LoVo (cell line): ENCODE results near the gene TEDDM1.

Experiments
- DNase-seq: peaks from one replicate; pipeline ENCODE4 v3.0.0-alpha.2; 2016; ENCODE audit warnings: low spot score

The TEDDM1 gene

DNA sequence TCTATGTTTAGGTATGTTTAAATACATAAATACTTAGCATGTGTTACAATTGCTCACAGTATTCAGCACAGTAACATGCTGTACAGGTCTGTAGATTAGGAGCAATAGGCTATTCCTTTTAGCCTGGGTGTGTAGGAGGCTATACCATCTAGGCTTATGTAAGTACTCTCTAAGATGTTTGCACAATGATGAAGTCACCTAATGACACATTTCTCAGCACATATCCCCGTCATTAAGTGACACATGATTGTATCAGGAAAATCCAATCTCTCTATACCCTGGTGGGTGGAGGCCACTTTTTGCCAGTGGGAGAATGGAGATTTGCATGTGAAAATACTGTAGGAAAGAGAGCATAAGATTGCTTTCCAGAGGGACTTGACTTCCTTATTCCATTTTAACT is 5.5 kb upstream of the TEDDM1 start:
- no peak for DNase-seq

DNA sequence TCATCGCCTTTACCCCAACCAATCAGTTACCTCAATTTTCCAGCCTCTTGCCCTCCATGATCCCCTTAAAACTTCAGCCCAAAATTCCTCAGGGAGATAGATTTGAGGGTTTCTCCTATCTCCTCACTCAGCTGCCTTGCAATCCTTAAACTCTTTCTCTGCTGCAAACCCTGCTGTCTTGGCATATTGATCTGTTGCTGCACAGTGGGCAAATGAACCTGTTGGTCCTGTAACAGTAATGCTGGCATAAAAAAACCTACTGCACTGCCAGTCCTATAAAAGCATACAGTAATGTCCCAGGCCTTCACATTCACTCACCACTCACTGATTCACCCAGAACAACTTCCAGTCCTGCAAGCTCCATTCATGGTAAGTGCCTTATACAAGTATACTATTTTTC is 5.1 kb upstream of the TEDDM1 start:
- DNase-seq: no peak

DNA sequence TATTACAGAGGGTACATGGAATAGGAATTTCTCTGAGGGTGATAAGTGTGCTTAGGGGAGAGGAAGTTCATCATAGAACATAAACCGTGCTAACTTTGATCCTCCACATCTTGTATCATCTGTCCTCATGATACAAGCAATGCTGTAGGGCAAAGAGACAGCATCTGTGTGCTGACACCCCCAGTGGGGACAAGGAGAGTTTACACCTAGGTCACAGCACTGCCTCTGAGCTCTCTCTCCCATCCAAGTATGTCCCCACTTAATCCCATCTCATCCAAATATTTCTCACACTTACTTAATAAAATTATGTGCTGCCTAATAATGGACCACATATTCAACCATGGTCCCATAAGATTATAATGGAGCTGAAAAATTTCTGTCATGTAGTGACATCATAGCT is 4.3 kb upstream of the TEDDM1 start:
- no peak for DNase-seq

DNA sequence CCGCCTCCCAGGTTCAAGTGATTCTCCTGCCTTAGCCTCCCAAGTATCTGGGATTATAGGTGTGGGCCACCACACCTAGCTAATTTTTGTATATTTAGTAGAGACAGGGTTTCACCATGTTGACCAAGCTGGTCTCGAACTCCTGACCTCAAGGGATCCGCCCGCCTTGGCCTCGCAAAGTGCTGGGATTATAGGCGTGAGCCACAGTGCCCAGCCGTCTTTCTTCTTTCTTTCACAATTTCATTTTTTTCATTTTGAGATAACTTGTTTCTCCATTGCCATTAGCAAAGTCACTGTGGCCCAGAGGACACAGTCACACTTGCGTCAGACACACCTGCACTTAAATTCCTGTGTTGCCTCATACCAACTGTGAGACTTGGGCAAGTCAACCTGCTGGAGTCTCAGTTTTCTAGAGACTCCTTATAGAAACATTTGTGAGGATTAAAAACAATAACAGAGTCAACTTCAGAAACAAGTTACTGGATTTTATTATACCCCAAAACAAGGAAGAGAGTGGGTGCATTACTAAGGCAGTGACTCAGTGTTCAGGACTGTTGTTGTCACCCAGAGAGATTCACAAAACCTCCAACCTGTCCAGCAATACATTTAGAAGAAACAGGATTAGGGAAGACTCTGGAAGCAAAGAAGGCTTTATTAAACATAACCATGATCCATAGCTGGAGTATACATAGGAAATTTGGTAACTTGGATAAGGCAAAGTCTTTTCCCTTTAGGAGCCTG is 2.6 kb downstream of the TEDDM1 start:
- DNase-seq: no peak

DNA sequence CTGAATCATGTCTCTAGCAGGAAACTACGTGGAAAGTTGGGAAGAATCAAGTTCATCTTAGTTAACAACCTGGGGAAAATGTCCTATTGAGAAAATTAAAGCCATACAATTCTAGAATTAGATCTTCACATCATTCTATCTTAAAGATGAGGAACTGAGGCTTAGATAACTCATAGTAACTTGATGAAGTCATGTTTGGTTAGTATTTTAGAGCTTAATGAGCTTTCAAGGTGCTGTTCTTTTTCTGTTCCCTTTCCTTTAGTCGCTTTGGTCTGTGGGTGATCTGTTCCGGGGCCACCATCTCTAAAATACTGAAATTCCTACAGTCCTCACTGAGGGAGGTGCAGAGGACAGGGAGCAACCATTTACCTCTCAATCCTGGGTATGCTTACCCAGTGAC is 4.6 kb downstream of the TEDDM1 start:
- no peak for DNase-seq

DNA sequence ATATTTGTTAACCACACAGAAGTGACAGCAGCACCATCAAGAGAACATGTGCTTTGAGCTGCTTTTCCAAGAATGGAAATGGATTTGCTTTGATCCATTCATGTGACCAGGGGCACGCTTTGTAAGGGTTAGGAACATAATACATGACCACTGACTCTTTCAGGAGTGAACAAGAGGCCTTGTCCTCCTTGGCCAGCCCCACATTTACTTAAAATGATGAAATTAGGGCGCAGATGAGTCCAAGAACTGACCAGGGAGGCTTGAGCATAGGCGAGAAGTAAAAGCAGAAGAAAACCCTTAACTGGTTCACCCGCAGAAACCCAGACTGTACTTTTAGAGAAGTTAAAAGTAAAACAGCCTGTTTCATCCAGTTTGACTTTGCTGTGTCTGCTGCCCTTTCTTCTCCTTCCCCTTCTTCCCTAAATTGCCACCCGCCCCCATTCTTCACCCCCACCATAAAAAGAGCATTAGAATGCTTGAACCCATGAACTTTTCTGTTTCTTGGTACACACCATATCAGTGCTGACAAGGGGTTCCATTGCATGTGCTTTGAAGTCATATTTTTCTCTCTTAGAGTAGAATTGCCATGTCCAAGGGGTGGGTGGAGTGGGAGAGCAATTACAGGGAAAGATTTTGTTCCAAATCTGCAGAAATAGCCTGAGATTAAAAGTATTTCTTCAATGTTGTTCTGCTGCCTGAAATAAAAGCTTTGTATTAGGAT is 6.3 kb downstream of the TEDDM1 start:
- no peak for DNase-seq

DNA sequence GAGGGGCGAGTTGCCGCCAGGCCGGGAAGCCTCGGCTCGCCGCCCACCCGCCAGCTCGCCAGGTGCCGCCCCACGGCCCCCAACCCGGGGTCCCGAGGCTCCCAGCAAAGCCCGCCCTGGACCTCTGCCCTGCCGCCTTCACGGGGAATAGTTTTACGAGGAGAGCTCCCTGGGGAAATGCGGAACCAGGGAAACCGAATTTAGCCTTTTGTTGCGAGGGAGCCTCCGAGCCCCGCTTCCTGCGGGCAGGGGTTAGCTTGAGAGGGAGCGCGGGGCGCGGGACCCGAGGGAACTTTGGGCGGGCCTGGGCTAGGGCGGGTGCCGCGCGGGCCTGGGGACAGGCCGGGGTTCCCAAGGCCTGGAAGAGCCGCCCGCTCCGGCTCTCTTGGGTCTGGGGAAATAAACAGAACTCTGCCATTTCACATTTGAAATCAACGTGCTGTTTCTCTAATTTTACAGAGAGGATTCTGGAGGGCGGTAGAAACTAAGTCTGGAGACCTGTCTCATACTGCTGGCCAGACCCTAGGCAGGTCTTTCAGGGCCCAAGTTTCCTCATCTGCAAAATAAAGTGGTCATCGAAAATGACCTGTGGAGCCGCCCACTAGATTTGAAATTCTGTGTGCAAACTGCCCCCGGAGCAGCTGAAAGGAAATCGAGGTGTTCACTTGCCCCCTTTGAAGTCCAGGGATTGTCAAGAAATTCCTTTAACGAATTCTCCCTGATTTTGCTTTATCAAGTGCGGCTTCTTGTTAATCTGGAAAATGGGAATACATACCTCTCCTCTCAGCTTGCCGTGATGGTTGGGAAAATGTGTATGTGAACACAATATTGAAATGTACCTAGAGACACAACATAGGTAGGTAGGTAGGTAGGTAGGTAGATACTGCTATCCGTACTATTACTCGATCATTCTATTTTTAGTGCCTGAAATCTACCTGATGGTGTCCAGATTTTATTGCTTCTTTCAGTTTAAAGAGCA is 8.1 kb downstream of the TEDDM1 start:
- peak; percentile 18 for DNase-seq

DNA sequence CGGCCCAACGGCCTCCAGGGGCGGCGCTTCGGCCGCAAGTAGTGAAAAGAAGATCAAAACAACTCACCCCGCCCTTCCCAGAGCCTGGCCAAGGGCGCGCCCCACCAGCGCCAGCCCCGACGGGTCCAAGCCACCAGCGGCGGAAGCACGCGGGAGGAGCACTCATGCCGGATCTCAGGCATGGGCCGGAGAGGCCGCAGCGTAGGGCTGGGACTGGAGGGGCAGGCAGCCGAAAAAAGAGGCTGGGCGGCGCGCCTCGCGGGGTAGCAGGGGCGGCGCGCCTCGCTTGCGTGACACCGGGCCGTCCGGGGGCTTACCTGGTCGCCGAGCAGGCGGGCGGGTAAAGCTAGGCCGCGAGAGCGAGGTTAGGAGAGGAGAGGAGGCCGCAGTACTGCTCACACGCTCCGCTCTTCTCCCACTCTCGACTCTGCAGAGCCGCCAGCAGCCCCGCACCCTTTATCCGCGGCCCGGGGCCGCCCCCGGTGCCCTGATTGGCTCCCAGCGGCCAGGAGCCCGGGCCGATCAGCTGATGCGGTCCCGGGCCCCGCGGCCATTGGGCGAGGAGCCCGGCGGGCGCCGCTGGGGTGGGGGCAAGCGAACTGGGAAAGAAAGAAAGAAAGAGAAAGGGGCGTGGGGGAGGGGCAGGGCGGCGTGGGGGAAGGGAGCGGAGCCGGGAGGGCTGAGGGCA is 9.0 kb downstream of the TEDDM1 start, which contains the start of gene GLUL:
GLUL (minus strand) TSS at position 429 of the 688 bp plus-strand sequence. CDS start 3,053 bp downstream, outside the sequence.
- peak; percentile 82 for DNase-seq

DNA sequence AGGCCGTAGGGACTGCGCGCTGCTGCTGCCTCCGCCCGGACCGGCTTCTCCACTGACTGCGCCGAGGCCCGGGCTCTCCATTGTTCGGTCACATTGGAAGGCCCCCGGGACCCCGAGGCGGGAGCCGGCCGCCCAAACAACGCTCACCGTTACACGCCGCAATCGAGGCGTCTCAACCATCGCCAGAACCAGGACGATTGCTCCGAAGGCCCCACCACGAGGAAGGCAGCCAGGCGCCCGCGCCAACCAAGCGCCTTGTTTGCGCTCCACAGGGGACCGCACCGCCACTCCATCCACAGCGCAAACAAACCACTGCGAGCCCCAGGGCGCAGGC is 9.5 kb downstream of the TEDDM1 start:
- DNase-seq: no peak

DNA sequence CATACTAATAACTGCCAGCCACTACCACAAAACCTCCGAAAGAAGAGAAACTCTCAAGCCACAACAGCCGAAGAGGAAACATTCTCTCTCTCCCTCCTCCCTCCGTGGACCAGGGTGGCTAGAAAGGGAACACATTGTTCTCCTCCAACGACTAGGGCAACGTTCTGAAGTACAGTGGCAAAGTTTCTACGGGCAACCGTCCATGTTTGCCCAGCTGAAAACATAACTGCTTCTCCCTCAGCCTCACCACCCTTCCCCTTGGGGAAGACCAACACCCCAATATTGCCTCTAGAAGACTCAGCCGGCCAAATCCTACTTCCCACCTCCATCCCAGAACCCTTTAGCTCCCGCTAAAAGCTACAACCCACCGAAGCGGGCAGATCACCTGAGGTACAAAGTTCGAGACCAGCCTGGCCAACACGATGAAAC is 10.8 kb downstream of the TEDDM1 start:
- no peak for DNase-seq

DNA sequence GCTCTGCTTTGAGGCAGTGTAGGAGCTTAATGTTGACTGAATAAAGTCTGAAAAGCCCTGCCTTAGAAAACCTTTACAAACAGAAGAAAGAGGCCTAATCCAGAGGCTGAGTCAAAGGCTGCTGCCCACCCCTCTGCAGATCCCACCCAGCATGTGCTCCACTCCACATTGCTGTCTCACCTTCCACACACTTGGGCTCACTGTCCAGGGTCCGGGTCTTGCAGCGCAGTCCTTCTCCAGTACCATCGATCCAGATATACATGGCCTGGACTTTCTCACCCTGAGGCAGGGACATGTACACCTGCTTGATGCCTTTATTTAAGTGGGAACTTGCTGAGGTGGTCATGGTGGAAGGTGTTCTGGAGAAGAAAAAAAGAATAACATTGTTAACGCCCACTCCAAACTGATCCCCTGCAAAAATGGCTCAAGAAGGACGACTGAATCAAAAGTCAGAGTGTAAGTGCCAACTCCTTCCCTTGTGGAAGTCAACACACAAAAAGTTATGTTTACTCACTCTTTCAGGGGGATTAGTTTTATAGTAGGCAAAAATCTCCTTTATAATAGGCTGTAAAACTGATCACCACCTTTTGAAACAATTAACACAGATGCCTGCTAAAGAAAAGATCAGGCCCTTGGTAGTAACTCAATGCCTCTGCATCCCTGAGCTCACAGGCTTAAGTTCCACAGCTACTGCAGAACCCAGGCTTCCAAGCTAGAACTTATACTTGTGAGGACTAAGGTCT is 11.9 kb downstream of the TEDDM1 start:
- no peak for DNase-seq

DNA sequence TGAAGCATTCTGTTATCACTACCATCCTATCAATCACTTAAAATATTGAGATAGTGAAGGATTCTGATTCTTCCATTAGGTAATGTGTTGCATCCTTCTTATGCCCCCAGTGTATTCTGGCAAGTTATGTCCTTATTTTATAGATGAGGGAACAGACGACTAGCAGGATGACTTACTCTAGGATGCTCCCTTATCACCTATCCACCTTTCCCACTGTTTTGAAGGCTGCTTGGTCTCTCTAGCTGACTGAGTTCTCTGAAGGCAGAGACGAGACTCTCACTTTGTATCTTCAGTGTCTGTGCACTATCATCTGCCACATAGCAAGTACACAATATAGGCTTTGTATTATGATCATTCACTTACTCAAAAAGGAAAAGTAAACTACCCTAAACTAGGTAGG is 12.9 kb downstream of the TEDDM1 start:
- no peak for DNase-seq

DNA sequence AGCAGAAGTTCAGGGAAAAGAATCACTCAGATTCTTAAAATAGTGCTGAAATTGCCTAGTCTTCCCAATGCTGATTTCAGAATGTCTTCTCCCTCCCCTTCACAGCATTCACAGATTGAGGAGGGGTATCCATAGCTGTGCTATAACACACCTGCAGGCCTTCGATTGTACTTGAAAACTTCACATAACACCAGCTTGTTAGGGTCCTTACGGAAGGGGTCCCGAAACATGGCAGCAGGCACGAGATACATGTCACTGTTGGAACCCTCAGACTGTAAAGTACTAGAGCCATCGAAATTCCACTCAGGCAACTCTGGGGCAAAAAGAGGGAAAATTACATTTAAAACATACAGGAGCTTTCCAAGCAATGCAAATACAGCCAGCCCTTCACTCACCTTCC is 13.5 kb downstream of the TEDDM1 start:
- DNase-seq: no peak

DNA sequence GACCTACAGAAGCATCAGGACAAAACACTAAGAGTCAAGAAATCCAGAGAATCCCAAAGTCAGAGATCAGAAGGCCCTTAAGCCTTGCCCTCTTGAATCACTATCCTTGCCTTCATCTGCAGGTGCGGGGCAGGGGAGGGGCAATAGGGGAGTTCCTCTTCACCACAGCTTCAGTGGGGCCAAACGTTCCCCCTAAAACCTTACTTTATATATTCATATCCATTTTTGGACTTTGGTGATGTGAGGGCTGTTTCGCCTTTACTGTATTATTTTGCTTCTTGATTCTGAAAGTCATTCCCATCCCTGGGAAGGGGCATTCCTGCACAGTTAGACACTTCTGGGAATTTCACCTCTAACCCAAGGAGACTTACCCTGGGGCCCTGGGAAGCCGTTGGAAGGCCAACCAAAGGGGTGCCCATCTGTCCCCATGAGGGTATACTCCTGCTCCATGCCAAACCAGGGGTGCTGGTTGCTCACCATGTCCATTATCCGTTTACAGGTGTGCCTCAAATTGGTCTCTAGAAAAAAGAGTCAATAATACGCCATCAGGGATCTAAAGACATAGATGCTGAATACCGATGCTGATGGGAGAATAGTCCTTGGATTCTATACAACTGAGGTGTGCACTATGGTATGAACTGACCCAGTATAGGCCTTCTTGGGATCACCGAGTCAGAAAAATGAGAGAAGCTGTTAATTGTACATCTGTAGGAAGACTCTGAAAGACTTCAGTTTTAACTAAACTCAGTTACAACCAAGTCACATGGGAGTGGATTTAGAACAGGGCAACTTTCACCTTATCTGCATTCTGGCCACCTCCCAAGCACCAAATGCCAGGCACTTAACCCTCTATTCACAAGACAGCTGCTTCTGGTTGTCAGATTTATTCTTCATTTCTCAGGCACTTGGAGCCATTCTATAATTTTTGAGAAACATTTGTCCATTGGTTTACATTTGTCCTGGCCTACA is 14.3 kb downstream of the TEDDM1 start:
- DNase-seq: no peak

DNA sequence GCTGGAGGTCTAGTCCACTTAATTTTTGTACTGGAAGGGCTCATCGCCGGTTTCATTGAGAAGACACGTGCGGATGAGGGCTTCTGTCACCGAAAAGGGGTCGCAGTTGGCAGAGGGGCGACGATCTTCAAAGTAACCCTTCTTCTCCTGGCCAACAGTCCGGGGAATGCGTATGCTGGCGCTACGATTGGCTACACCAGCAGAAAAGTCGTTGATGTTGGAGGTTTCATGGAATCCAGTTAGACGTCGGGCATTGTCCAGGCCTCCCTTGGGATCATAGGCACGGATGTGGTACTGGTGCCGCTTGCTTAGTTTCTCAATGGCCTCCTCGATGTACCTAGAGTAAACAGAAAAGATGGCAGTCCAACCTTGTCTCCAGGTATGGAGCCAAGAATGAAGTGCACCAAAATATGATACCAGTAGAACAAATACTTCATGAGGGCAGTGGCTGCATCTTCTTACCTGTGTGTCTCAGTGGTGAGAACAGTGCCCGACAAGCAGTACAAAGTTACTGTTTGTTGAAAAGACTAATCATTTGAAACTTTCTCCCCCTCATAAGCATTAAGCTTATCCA is 16.0 kb downstream of the TEDDM1 start:
- DNase-seq: no peak

DNA sequence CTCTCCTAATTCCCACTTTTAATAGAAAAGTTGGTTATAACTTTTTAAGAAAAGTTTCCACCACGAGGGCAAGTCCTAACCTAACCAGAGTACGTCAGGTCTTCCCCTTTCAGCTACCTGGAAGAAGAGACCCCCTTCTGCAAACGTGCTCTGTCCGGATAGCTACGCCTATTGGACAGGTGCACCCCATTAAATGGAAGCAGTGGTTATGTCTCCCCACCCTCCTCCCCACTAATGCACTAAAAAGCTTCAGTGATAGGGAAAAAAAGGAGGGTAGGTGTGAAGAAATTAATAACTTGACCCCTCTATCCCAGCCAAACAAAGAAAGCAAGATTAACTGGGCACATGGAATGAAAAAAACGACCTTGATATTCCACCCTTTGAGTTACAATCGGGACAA is 16.5 kb downstream of the TEDDM1 start:
- DNase-seq: no peak

DNA sequence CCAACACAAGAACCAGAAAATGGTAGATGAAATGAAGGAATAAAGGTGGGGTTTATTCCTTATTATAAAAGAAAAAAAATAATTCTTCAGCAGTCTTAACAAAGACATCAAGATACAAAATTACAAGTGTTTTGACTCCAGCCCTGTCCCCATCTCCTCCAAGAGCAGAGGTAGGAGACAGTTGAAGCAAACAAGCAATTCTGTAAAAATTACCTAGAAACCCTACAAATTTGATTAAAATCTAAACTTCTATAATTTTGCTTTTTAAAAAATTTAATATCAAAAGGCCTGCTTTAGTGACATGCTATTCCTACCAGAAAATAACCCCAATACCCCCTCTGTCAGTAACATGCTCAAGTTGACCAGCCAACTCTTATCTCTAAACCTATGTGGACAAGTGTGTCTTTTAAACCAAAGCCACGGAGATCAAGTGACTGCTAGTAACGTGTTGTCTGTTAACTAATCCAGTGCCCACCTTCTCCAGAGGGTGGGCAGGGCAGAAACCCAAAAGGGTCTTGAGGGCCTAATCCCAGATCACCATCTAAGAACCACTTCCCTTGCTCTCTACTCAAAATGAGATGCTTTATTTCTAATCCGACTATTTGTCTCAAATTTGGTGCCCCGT is 17.3 kb downstream of the TEDDM1 start:
- no peak for DNase-seq

DNA sequence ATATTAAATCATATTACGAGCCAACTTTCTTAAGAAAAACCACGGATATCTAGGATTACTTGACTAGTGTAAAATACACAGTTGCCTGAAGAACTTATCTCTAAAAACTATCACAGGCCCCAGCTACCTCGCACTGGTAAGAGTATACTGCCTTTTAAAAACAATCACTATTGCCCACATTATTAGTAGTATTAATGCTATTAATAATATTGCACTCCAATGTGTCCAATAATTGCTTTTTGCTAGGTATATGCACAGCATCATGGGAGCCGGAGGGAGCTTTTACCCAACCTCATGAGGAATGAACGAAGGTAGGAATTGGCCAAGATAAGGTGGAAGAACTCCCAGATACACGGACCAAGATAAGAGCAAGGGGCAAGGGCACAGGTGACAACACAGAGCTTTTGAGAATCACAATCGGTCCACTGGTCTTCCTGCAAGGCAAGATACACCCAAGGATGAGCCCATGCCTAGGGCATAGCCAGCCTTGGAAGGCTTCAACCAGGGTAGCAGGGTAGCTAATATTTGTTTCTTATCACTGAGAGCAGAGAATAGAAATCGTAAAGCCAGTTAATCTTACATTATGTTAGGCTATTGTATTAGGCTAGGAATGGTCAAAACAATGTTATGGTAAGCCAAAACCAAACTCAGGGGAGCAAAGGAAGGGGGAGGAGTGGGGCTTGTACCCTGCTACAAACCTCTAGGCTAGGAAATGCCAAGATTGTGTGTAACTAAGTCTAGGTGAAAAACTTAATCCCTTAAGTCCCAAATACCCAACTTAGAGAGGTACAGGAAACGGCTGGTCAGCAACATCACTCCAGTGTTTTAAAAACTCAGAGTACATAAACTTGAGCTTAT is 18.3 kb downstream of the TEDDM1 start:
- DNase-seq: no peak
